IMR-90 (cell line): ENCODE measurements around the gene PCSK5. TPM values are rescaled to one million over a fixed set of nuclear protein-coding genes. Genes with fewer than 3 reads are reported as not detected.

ENCODE experiments used
- ATAC-seq: fragments of 200-7000 bp; cut with Tn5 transposase; 2 replicates; pipeline ENCODE4 v1.9.1; 2020; ENCODE audit warnings: low read depth, mild to moderate bottlenecking, moderate library complexity
- BruUV-seq: library from RNA; stranded (reverse); fragments of 400-500 nt; replicated peaks from 2 replicates; lab custom pipeline; 2021; lab: Mats Ljungman, UMichigan
- CTCF ChIA-PET: fragments of 300-600 bp; formaldehyde crosslinking; extraction: SDS; loops from one replicate; lab custom pipeline; 2021; ENCODE audit warnings: antibody characterized with exemption; lab: Yijun Ruan, JAX
- POLR2A ChIA-PET: fragments of 300-600 bp; sonication (Branson Sonifier 250); formaldehyde crosslinking; loops from one replicate; lab custom pipeline; 2022; ENCODE audit warnings: antibody characterized with exemption; ENCODE audit not compliant: unreplicated experiment; lab: Charles Lee
- DNase-seq: peaks from one replicate; pipeline ENCODE4 v3.0.0; 2013
- H2AFZ ChIP-seq: replicated peaks from 2 replicates; pipeline ENCODE3; 2013; ENCODE audit warnings: low read length, mild to moderate bottlenecking; ENCODE audit not compliant: poor library complexity
- H2AK5ac ChIP-seq: 2 replicates; pipeline ENCODE4 v1.6.1; 2013; ENCODE audit warnings: low read depth, low read length, inconsistent platforms
- H2AK9ac ChIP-seq: replicated peaks from 2 replicates; pipeline ENCODE3; 2013; ENCODE audit warnings: mild to moderate bottlenecking, low read depth, low read length, moderate library complexity; ENCODE audit not compliant: poor library complexity
- H2BK120ac ChIP-seq: 2 replicates; pipeline ENCODE4 v1.6.1; 2013; ENCODE audit warnings: low read depth, low read length, inconsistent platforms
- H2BK15ac ChIP-seq: 3 replicates; pipeline ENCODE4 v1.6.1; 2013; ENCODE audit warnings: low read depth, low read length, inconsistent platforms
- H2BK20ac ChIP-seq: 2 replicates; pipeline ENCODE4 v1.6.1; 2013; ENCODE audit warnings: low read depth, mild to moderate bottlenecking, inconsistent platforms, low read length, moderate library complexity
- H2BK5ac ChIP-seq: 2 replicates; pipeline ENCODE4 v1.6.1; 2013; ENCODE audit warnings: mild to moderate bottlenecking, low read depth, low read length, inconsistent platforms; ENCODE audit not compliant: poor library complexity, severe bottlenecking
- H3K14ac ChIP-seq: replicated peaks from 2 replicates; pipeline ENCODE4 v1.6.1; 2013; ENCODE audit warnings: low read depth, low read length, inconsistent platforms
- H3K18ac ChIP-seq: 2 replicates; pipeline ENCODE4 v1.6.1; 2013; ENCODE audit warnings: low read depth, low read length, control low read depth
- H3K23ac ChIP-seq: 2 replicates; pipeline ENCODE4 v1.6.1; 2013; ENCODE audit warnings: low read depth, low read length, inconsistent platforms
- H3K27ac ChIP-seq: 2 replicates; pipeline ENCODE4 v1.5.1; 2013; ENCODE audit warnings: mild to moderate bottlenecking, control low read depth, low read length; ENCODE audit not compliant: insufficient read depth
- H3K27me3 ChIP-seq: 2 replicates; pipeline ENCODE4 v1.6.1; 2013; ENCODE audit warnings: low read length; ENCODE audit not compliant: control insufficient read depth, insufficient read depth
- H3K36me3 ChIP-seq: 2 replicates; pipeline ENCODE4 v1.6.1; 2013; ENCODE audit warnings: low read length, mixed read lengths; ENCODE audit not compliant: control insufficient read depth, insufficient read depth
- H3K4ac ChIP-seq: 2 replicates; pipeline ENCODE4 v1.6.1; 2013; ENCODE audit warnings: low read depth, low read length, inconsistent platforms
- H3K4me1 ChIP-seq: 2 replicates; pipeline ENCODE4 v1.6.1; 2013; ENCODE audit warnings: low read length, mixed read lengths; ENCODE audit not compliant: control insufficient read depth, insufficient read depth
- H3K4me2 ChIP-seq: 2 replicates; pipeline ENCODE4 v1.6.1; 2013; ENCODE audit warnings: low read depth, mild to moderate bottlenecking, control low read depth, low read length, moderate library complexity
- H3K4me3 ChIP-seq: 2 replicates; pipeline ENCODE4 v1.5.1; 2013; ENCODE audit warnings: low read depth, mild to moderate bottlenecking, control low read depth, low read length, moderate library complexity; ENCODE audit not compliant: insufficient read depth
- H3K56ac ChIP-seq: 2 replicates; pipeline ENCODE4 v1.6.1; 2013; ENCODE audit warnings: low read length, inconsistent platforms; ENCODE audit not compliant: insufficient read depth; ENCODE audit errors: extremely low read depth
- H3K79me1 ChIP-seq, 2 experiments: 2 replicates each; pipeline ENCODE4 v1.6.1; 2013; ENCODE audit warnings: low read length in 2 of 2, inconsistent platforms in 1 of 2, low read depth in 1 of 2
- H3K9ac ChIP-seq: 2 replicates; pipeline ENCODE4 v1.6.1; 2013; ENCODE audit warnings: low read depth, low read length, control low read depth
- H3K9me1 ChIP-seq: 2 replicates; pipeline ENCODE4 v1.6.1; 2013; ENCODE audit warnings: low read length, inconsistent platforms; ENCODE audit not compliant: insufficient read depth
- H3K9me3 ChIP-seq: 2 replicates; pipeline ENCODE4 v1.6.1; 2013; ENCODE audit warnings: low read length; ENCODE audit not compliant: control insufficient read depth, insufficient read depth
- H4K20me1 ChIP-seq: 2 replicates; pipeline ENCODE4 v1.6.1; 2013; ENCODE audit warnings: low read length, inconsistent platforms; ENCODE audit not compliant: insufficient read depth
- H4K5ac ChIP-seq: 2 replicates; pipeline ENCODE4 v1.6.1; 2013; ENCODE audit warnings: mild to moderate bottlenecking, low read depth, low read length, control low read depth
- H4K8ac ChIP-seq, 2 experiments: 2 replicates each; pipeline ENCODE4 v1.6.1; 2013; ENCODE audit warnings: low read depth in 2 of 2, low read length in 2 of 2, control low read depth in 1 of 2, inconsistent platforms in 1 of 2
- H4K91ac ChIP-seq: 2 replicates; pipeline ENCODE4 v1.6.1; 2013; ENCODE audit warnings: low read depth, low read length, inconsistent platforms; ENCODE audit not compliant: insufficient read depth
- BHLHE40 ChIP-seq: fragments of 150-350 bp; IDR thresholded peaks from 2 replicates; pipeline ENCODE4 v1.6.1; 2016; ENCODE audit warnings: mild to moderate bottlenecking, low read depth, low read length
- CEBPB ChIP-seq: IDR thresholded peaks from 2 replicates; pipeline ENCODE4 v1.6.1; 2012; ENCODE audit warnings: low read depth, low read length, improper control_type of control experiment
- FOS ChIP-seq: fragments of 150-350 bp; IDR thresholded peaks from 2 replicates; pipeline ENCODE4 v1.6.1; 2016; ENCODE audit warnings: low read depth, low read length
- MAFK ChIP-seq: IDR thresholded peaks from 2 replicates; pipeline ENCODE4 v1.6.1; 2012; ENCODE audit warnings: low read depth, low read length, improper control_type of control experiment
- MAZ ChIP-seq: IDR thresholded peaks from 2 replicates; pipeline ENCODE4 v1.6.1; 2012; ENCODE audit warnings: low read depth, mild to moderate bottlenecking, low read length, improper control_type of control experiment, moderate library complexity, borderline replicate concordance
- MXI1 ChIP-seq: IDR thresholded peaks from 2 replicates; pipeline ENCODE4 v1.6.1; 2012; ENCODE audit warnings: low read depth, mild to moderate bottlenecking, low read length, moderate library complexity, borderline replicate concordance
- NFE2L2 ChIP-seq: fragments of 150-350 bp; IDR thresholded peaks from 2 replicates; pipeline ENCODE4 v1.6.1; 2016; ENCODE audit warnings: low read depth, mild to moderate bottlenecking, low read length
- RAD21 ChIP-seq: IDR thresholded peaks from 2 replicates; pipeline ENCODE4 v1.6.1; 2012; ENCODE audit warnings: low read length, improper control_type of control experiment
- RCOR1 ChIP-seq: IDR thresholded peaks from 2 replicates; pipeline ENCODE4 v1.6.1; 2012; ENCODE audit warnings: mild to moderate bottlenecking, low read length, improper control_type of control experiment; ENCODE audit not compliant: insufficient replicate concordance
- RFX5 ChIP-seq: IDR thresholded peaks from 2 replicates; pipeline ENCODE4 v1.8.0; 2012; ENCODE audit warnings: low read depth, mild to moderate bottlenecking, low read length, moderate library complexity
- USF2 ChIP-seq: fragments of 150-350 bp; IDR thresholded peaks from 2 replicates; pipeline ENCODE4 v1.6.1; 2017; ENCODE audit warnings: mild to moderate bottlenecking, antibody characterized with exemption, low read length, low read depth
- WGBS, 2 experiments: methylation state at CpG; one replicate each; pipeline versions ENCODE4 v1.1.5 to v1.1.7; 2013; ENCODE audit warnings: missing lambda C conversion rate in 2 of 2; ENCODE audit not compliant: insufficient read length in 1 of 2; ENCODE audit errors: extremely low coverage in 2 of 2; 5-methylcytosine and 5-hydroxymethylcytosine counted together
- dilution Hi-C: fragments of 300-500 bp; cut with HindIII; formaldehyde crosslinking; loops from one replicate; pipeline ENCODE4 v1.14.3; 2018; ENCODE audit warnings: low sequenced_read_pairs; ENCODE audit not compliant: unreplicated experiment
- in situ Hi-C: fragments of 300-500 bp; cut with MboI; formaldehyde crosslinking; loops from 3 replicates; pipeline ENCODE4 v1.14.3; 2019; ENCODE audit warnings: low sequenced_read_pairs, inconsistent platforms, mixed read lengths
- intact Hi-C: fragments of 100-400 bp; cut with micrococcal nuclease; formaldehyde crosslinking; loops from 2 replicates; pipeline ENCODE4 v1.10.0; 2022
- polyA plus RNA-seq, 3 experiments: library from polyadenylated mRNA; depleted of rRNA; stranded (reverse); fragments of >200 nt; gene quantifications; 2 replicates each; pipeline ENCODE4 v1.2.3, GENCODE V29; 2012; ENCODE audit warnings: low replicate concordance in 1 of 3
- total RNA-seq: library from RNA; depleted of rRNA; stranded (reverse); fragments of >200 nt; gene quantifications from 2 replicates; pipeline ENCODE4 v1.2.3, GENCODE V29; 2012
- TF ChIP-seq, protein P1 (sequence below): conservative IDR thresholded peaks from 2 replicates; pipeline ENCODE4 v1.5.1; 2012; ENCODE audit warnings: mild to moderate bottlenecking, low read depth, low read length, improper control_type of control experiment
- TF ChIP-seq, protein P2 (sequence below): fragments of 150-350 bp; IDR thresholded peaks from 2 replicates; pipeline ENCODE4 v1.6.1; 2016; ENCODE audit warnings: low read depth, mild to moderate bottlenecking, low read length, moderate library complexity, borderline replicate concordance

The PCSK5 gene
- total and polyA plus RNA-seq, 2 of the 4 experiments (the other 2 are of a cell fraction): 1.5 to 3.0 TPM

- WGBS, 2 experiments: 20% methylated on average over 2 of the region's 11 CpGs; no CpG with 5 or more reads in 1 of the 2 experiments
- H3K27me3 ChIP-seq: no peaks in the 10 kb centered on the region
- no peak overlapping the region for H3K4me3 ChIP-seq
- peak overlapping the region; percentile 67 for H3K4ac ChIP-seq
- in situ Hi-C loops (no loop called here), dilution Hi-C loops (no loop called here), intact Hi-C loops (loop anchor here (2.0 to 5.0 kb wide), 2 partner anchors 139 to 272 kb away; partner anchors contain the start of gene PCSK5)
- H3K23ac ChIP-seq: peak overlapping the region; percentile 53; the same call in 1 of the 2 replicates
- peak overlapping the region; percentile 44; the same call in 1 of the 2 replicates for H3K27ac ChIP-seq
- peaks cover 20% of the 10 kb centered on the region for H3K9me1 ChIP-seq
- H4K8ac ChIP-seq: peak overlapping the region; percentile 61 to 64; a peak in 3 of 4 replicates
- no TSS peak for BruUV-seq
- H3K36me3 ChIP-seq: peaks cover 3% of the 10 kb centered on the region
- ATAC-seq: peak; percentile 71
- peak overlapping the region; percentile 47; the same call in 1 of the 2 replicates for H2AK5ac ChIP-seq
- peak overlapping the region; percentile 67 for H2BK20ac ChIP-seq
- peak overlapping the region; percentile 65; the same call in 1 of the 2 replicates for H4K91ac ChIP-seq
- H2BK15ac ChIP-seq: peak overlapping the region; percentile 16; the same call in 1 of the 3 replicates
- peak overlapping the region; percentile 75 for H2BK5ac ChIP-seq
- 0 out of 2 replicates have a peak overlapping the region, but pooled peaks have one; percentile 21 for H3K4me2 ChIP-seq
- no peaks in the 10 kb centered on the region for H3K9me3 ChIP-seq
- H3K79me1 ChIP-seq: no peaks in the 10 kb centered on the region
- ChIA-PET CTCF (interaction anchor here (0.9 to 1.1 kb wide), 2 partner anchors 12 to 144 kb away, joined by 3 to 4 read pairs; no protein-coding TSS in a partner anchor), POLR2A (no interaction called here)
- no peaks in the 10 kb centered on the region for H4K20me1 ChIP-seq
- no peak overlapping the region for H3K9ac ChIP-seq
- peak overlapping the region; percentile 70 for H2AFZ ChIP-seq
- H3K14ac ChIP-seq: peak overlapping the region; percentile 50; the same call in 1 of the 2 replicates
- no peak overlapping the region for H2AK9ac ChIP-seq
- H3K56ac ChIP-seq: peak overlapping the region; percentile 24; the same call in 1 of the 2 replicates
- peak overlapping the region; percentile 76 for H3K18ac ChIP-seq
- peaks cover 19% of the 10 kb centered on the region for H3K4me1 ChIP-seq
- peak; percentile 75 for DNase-seq
- H2BK120ac ChIP-seq: peak overlapping the region; percentile 83
- H4K5ac ChIP-seq: peak overlapping the region; percentile 47
- TF ChIP-seq NFE2L2: no peak
- TF ChIP-seq, protein P1, sequence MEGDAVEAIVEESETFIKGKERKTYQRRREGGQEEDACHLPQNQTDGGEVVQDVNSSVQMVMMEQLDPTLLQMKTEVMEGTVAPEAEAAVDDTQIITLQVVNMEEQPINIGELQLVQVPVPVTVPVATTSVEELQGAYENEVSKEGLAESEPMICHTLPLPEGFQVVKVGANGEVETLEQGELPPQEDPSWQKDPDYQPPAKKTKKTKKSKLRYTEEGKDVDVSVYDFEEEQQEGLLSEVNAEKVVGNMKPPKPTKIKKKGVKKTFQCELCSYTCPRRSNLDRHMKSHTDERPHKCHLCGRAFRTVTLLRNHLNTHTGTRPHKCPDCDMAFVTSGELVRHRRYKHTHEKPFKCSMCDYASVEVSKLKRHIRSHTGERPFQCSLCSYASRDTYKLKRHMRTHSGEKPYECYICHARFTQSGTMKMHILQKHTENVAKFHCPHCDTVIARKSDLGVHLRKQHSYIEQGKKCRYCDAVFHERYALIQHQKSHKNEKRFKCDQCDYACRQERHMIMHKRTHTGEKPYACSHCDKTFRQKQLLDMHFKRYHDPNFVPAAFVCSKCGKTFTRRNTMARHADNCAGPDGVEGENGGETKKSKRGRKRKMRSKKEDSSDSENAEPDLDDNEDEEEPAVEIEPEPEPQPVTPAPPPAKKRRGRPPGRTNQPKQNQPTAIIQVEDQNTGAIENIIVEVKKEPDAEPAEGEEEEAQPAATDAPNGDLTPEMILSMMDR: no peak
- no peak for TF ChIP-seq MAFK
- no peak for TF ChIP-seq FOS
- no peak for TF ChIP-seq RCOR1
- TF ChIP-seq MXI1: no peak
- TF ChIP-seq USF2: no peak
- no peak for TF ChIP-seq RFX5
- TF ChIP-seq RAD21: no peak
- no peak for TF ChIP-seq BHLHE40
- TF ChIP-seq, protein P2, sequence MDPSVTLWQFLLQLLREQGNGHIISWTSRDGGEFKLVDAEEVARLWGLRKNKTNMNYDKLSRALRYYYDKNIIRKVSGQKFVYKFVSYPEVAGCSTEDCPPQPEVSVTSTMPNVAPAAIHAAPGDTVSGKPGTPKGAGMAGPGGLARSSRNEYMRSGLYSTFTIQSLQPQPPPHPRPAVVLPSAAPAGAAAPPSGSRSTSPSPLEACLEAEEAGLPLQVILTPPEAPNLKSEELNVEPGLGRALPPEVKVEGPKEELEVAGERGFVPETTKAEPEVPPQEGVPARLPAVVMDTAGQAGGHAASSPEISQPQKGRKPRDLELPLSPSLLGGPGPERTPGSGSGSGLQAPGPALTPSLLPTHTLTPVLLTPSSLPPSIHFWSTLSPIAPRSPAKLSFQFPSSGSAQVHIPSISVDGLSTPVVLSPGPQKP: no peak
- no peak for TF ChIP-seq MAZ
- TF ChIP-seq CEBPB: no peak
Measured at GRCh38 chr9:76162751-76163500, 272.5 kb downstream of the PCSK5 start.
